Measurements from ENCODE around the gene DIP2C. TPM values are rescaled to one million over a fixed set of nuclear protein-coding genes. Genes with fewer than 3 reads are reported as not detected.

DIP2C gene
- total RNA-seq, 1 experiment from 2014 or later = 11.0 TPM

GRCh38 chr10:275680-276079 is 413.8 kb downstream of the DIP2C start:
- H3K4me3 Mint-ChIP-seq = no peak overlapping the region
- no peak overlapping the region for H3K27ac Mint-ChIP-seq
- TF ChIP-seq GTF2I (CRISPR knock-in tag; conservative IDR thresholded peaks at IDR 0.05) (no peak), PREB (CRISPR knock-in tag; IDR thresholded peaks at IDR 0.05; ENCODE audit: borderline replicate concordance) (no peak), ZSCAN18 (CRISPR knock-in tag; IDR thresholded peaks at IDR 0.05) (no peak), SMAD3 (CRISPR knock-in tag; IDR thresholded peaks at IDR 0.05; ENCODE audit: borderline replicate concordance) (no peak), SOX15 (CRISPR knock-in tag; IDR thresholded peaks at IDR 0.05) (no peak), HMGXB4 (CRISPR knock-in tag; IDR thresholded peaks at IDR 0.05) (no peak), ZNF671 (CRISPR knock-in tag; IDR thresholded peaks at IDR 0.05) (no peak), MXD4 (CRISPR knock-in tag; IDR thresholded peaks at IDR 0.05; ENCODE audit: borderline replicate concordance) (no peak), NR3C1 (CRISPR knock-in tag; conservative IDR thresholded peaks at IDR 0.05; ENCODE audit: low read depth) (no peak), TEAD1 (CRISPR knock-in tag; IDR thresholded peaks at IDR 0.05) (no peak)
- POLR2A ChIA-PET = no interaction called here
- ATAC-seq (no peak), DNase-seq (ENCODE audit: low spot score) (no peak)
- H3K27me3 Mint-ChIP-seq (ENCODE audit: low read depth) = no peaks in the 10 kb centered on the region; the same call in 1 of the 2 replicates
- CTCF ChIA-PET = no interaction called here
- no peaks in the 10 kb centered on the region for H3K36me3 Mint-ChIP-seq
- no peaks in the 10 kb centered on the region for H3K9me3 Mint-ChIP-seq
- no peaks in the 10 kb centered on the region for H3K4me1 Mint-ChIP-seq

- no peak overlapping the region for H3K4me3 Mint-ChIP-seq
- no peak for DNase-seq (ENCODE audit: low spot score)
- no peaks in the 10 kb centered on the region; the same call in 1 of the 2 replicates for H3K27me3 Mint-ChIP-seq (ENCODE audit: low read depth)
- no peak for ATAC-seq
- ChIA-PET POLR2A (no interaction called here), CTCF (no interaction called here)
- H3K4me1 Mint-ChIP-seq = peaks cover 3% of the 10 kb centered on the region; the same call in 1 of the 2 replicates
- no peaks in the 10 kb centered on the region for H3K36me3 Mint-ChIP-seq
- TF ChIP-seq TCF7 (CRISPR knock-in tag; IDR thresholded peaks at IDR 0.05; ENCODE audit: low read depth) = no peak
- TF ChIP-seq OVOL2 (CRISPR knock-in tag; IDR thresholded peaks at IDR 0.05; ENCODE audit: borderline replicate concordance) = no peak
- no peak for TF ChIP-seq JAZF1 (CRISPR knock-in tag; IDR thresholded peaks at IDR 0.05)
- no peak for TF ChIP-seq ERG (CRISPR knock-in tag; IDR thresholded peaks at IDR 0.05)
- no peak for TF ChIP-seq TEAD4 (CRISPR knock-in tag; IDR thresholded peaks at IDR 0.05)
- no peak for TF ChIP-seq ZNF532 (CRISPR knock-in tag; IDR thresholded peaks at IDR 0.05; ENCODE audit: borderline replicate concordance)
- TF ChIP-seq HMGA2 (CRISPR knock-in tag; IDR thresholded peaks at IDR 0.05) = no peak
- TF ChIP-seq USF1 (CRISPR knock-in tag; IDR thresholded peaks at IDR 0.05) = no peak
- no peaks in the 10 kb centered on the region for H3K9me3 Mint-ChIP-seq
- H3K27ac Mint-ChIP-seq = no peak overlapping the region
Measured at GRCh38 chr10:274866-275265, 414.6 kb downstream of the DIP2C start.

Data from WTC11 (cell line).